Loucy (cell line): ENCODE results near the gene CFAP69.

Experiments used
- CTCF ChIP-seq: fragments of 200-600 bp; sonication (generic); conservative IDR thresholded peaks from 2 replicates; pipeline ENCODE4 v1.5.1; 2014; ENCODE audit warnings: mild to moderate bottlenecking, antibody characterized with exemption, low read length
- EZH2phosphoT487 ChIP-seq: fragments of 200-600 bp; IDR thresholded peaks from 2 replicates; pipeline ENCODE4 v1.6.1; 2018; ENCODE audit warnings: antibody characterized with exemption, mild to moderate bottlenecking, moderate library complexity, borderline replicate concordance

- TF ChIP-seq CTCF (no peak), EZH2phosphoT487 (no peak)
Measured at GRCh38 chr7:90212149-90212495, 32.9 kb upstream of the CFAP69 start.
